CD14-positive monocyte (primary cell): ENCODE results near the gene TUBB6. TPM values are rescaled to one million over a fixed set of nuclear protein-coding genes. Genes with fewer than 3 reads are reported as not detected.

Experiments used
- DNase-seq, 3 donors: peaks; one replicate each; pipeline ENCODE4 v3.0.0-alpha.2; 2011 to 2022
- H2AFZ ChIP-seq: 2 replicates; pipeline ENCODE4 v1.6.0; 2012; ENCODE audit warnings: mild to moderate bottlenecking, low read depth, low read length, inconsistent platforms; ENCODE audit not compliant: insufficient read depth, poor library complexity, severe bottlenecking
- H3K27ac ChIP-seq, 2 donors: 1 replicate in 1 of 2; 2 replicates in 1 of 2; pipeline ENCODE4 v1.5.1; 2012 to 2013; ENCODE audit warnings: low read length in 2 of 2, control low read depth in 1 of 2, inconsistent platforms in 1 of 2, low read depth in 1 of 2, mild to moderate bottlenecking in 1 of 2
- H3K27me3 ChIP-seq, 2 donors: one replicate each; pipeline versions ENCODE4 v1.6.0 to v1.6.1; 2011 to 2013; ENCODE audit warnings: low read length in 2 of 2; ENCODE audit not compliant: control insufficient read depth in 2 of 2, insufficient read depth in 2 of 2
- H3K36me3 ChIP-seq, 2 donors: replicated peaks in 1 of 2; 1 replicate in 1 of 2; 2 replicates in 1 of 2; pipeline versions ENCODE4 v1.5.1 to v1.6.1; 2012 to 2013; ENCODE audit warnings: low read length in 2 of 2, control low read depth in 1 of 2, inconsistent platforms in 1 of 2, mild to moderate bottlenecking in 1 of 2; ENCODE audit not compliant: insufficient read depth in 2 of 2, control insufficient read depth in 1 of 2
- H3K4me1 ChIP-seq, 2 donors: 1 replicate in 1 of 2; 2 replicates in 1 of 2; pipeline versions ENCODE4 v1.5.1 to v1.6.1; 2012 to 2013; ENCODE audit warnings: low read length in 2 of 2, control low read depth in 1 of 2, inconsistent platforms in 1 of 2, mild to moderate bottlenecking in 1 of 2, moderate library complexity in 1 of 2; ENCODE audit not compliant: insufficient read depth in 2 of 2, control insufficient read depth in 1 of 2
- H3K4me2 ChIP-seq: replicated peaks from 2 replicates; pipeline ENCODE3; 2012; ENCODE audit warnings: low read length, moderate library complexity, mild to moderate bottlenecking; ENCODE audit not compliant: poor library complexity, severe bottlenecking; ENCODE audit errors: extremely low read depth
- H3K4me3 ChIP-seq, 3 experiments: fragments of 200-600 bp in 1 of 3; sonication (generic) in 1 of 3; replicated peaks in 1 of 3; 1 replicate in 2 of 3; 2 replicates in 1 of 3; pipeline ENCODE4 v1.5.1; 2011 to 2013; ENCODE audit warnings: low read length in 3 of 3, mild to moderate bottlenecking in 3 of 3, control low read depth in 2 of 3, low read depth in 2 of 3, inconsistent platforms in 1 of 3, moderate library complexity in 1 of 3
- H3K79me2 ChIP-seq: 2 replicates; pipeline ENCODE4 v1.6.0; 2012; ENCODE audit warnings: mild to moderate bottlenecking, control low read depth, inconsistent platforms, low read length, moderate library complexity; ENCODE audit not compliant: insufficient read depth
- H3K9ac ChIP-seq: 2 replicates; pipeline ENCODE4 v1.6.0; 2017; ENCODE audit warnings: low read length, mild to moderate bottlenecking; ENCODE audit not compliant: insufficient read depth, poor library complexity, severe bottlenecking
- H3K9me3 ChIP-seq, 2 donors: replicated peaks in 1 of 2; 1 replicate in 1 of 2; 2 replicates in 1 of 2; pipeline versions ENCODE4 v1.5.1 to v1.6.1; 2012 to 2013; ENCODE audit warnings: low read length in 2 of 2, control low read depth in 1 of 2; ENCODE audit not compliant: control insufficient read depth in 1 of 2, insufficient read depth in 1 of 2
- H4K20me1 ChIP-seq: 2 replicates; pipeline ENCODE4 v1.6.0; 2012; ENCODE audit warnings: mild to moderate bottlenecking, low read length, control low read depth, moderate library complexity; ENCODE audit not compliant: insufficient read depth
- H3K27ac Mint-ChIP-seq, 7 donors: one replicate each; pipeline ENCODE4 v1.8.0; 2020; ENCODE audit warnings: mild to moderate bottlenecking in 7 of 7, mixed read lengths in 7 of 7, moderate library complexity in 6 of 7, inconsistent platforms in 2 of 7
- H3K27me3 Mint-ChIP-seq, 3 donors: one replicate each; pipeline ENCODE4 v1.8.0; 2021 to 2022; ENCODE audit warnings: low read depth in 3 of 3, mild to moderate bottlenecking in 3 of 3, mixed read lengths in 3 of 3, moderate library complexity in 3 of 3, inconsistent platforms in 1 of 3
- H3K36me3 Mint-ChIP-seq, 2 donors: one replicate each; pipeline ENCODE4 v1.8.0; 2020; ENCODE audit warnings: mixed read lengths in 2 of 2, inconsistent platforms in 1 of 2, mild to moderate bottlenecking in 1 of 2
- H3K4me1 Mint-ChIP-seq: one replicate; pipeline ENCODE4 v1.8.0; 2020; ENCODE audit warnings: mild to moderate bottlenecking, mixed read lengths
- H3K4me3 Mint-ChIP-seq, 2 donors: one replicate each; pipeline ENCODE4 v1.8.0; 2020; ENCODE audit warnings: mild to moderate bottlenecking in 2 of 2, mixed read lengths in 2 of 2, moderate library complexity in 1 of 2
- H3K9me3 Mint-ChIP-seq, 7 donors: one replicate each; pipeline ENCODE4 v1.8.0; 2020 to 2022; ENCODE audit warnings: mixed read lengths in 7 of 7, mild to moderate bottlenecking in 6 of 7, moderate library complexity in 6 of 7, inconsistent platforms in 2 of 7
- CTCF ChIP-seq: fragments of 200-600 bp; IDR thresholded peaks from one replicate; pipeline ENCODE4 v1.8.0; 2022; ENCODE audit warnings: antibody characterized with exemption, mild to moderate bottlenecking
- WGBS: methylation state at CpG from one replicate; pipeline ENCODE4 v1.1.5; 2013; ENCODE audit warnings: missing lambda C conversion rate; ENCODE audit not compliant: insufficient coverage; 5-methylcytosine and 5-hydroxymethylcytosine counted together
- intact Hi-C, 2 donors: fragments of 100-400 bp; cut with micrococcal nuclease; formaldehyde crosslinking; loops; one replicate each; pipeline versions ENCODE4 v1.15.0 to v1.15.1; 2023
- polyA plus RNA-seq, 3 donors: library from polyadenylated mRNA; depleted of rRNA in 1 of 3; unstranded in 2 of 3; stranded (reverse) in 1 of 3; fragments of 300-500 nt in 2 of 3; fragments of >200 nt in 1 of 3; fragmentation: Illumina TruSeq in 2 of 3; gene quantifications; 1 replicate in 2 of 3; 2 replicates in 1 of 3; pipeline ENCODE4 v1.2.3, GENCODE V29; 2012 to 2021

TUBB6 gene
- polyA plus RNA-seq, 3 donors: 15.8 to 34.9 (median 27.6) TPM

- Mint-ChIP-seq H3K4me3 (no peak overlapping the region), H3K36me3 (peaks cover 14 to 37% of the 10 kb centered on the region in 2 donors), H3K27me3 (peaks cover 0 to 3% (median 2%) of the 10 kb centered on the region in 3 donors), H3K4me1 (peaks cover 15% of the 10 kb centered on the region), H3K27ac (no peak overlapping the region), H3K9me3 (peaks cover 0 to 16% (median 10%) of the 10 kb centered on the region in 7 donors)
- intact Hi-C loops: no loop called here
- TF ChIP-seq CTCF: no peak
- Histone ChIP-seq H3K4me3 (no peak overlapping the region), H2AFZ (no peak overlapping the region), H3K4me2 (no peak overlapping the region), H3K36me3 (peaks cover 3 to 42% of the 10 kb centered on the region in 2 donors), H3K27me3 (no peaks in the 10 kb centered on the region), H3K4me1 (peaks cover 15 to 16% of the 10 kb centered on the region in 2 donors), H3K9ac (no peak overlapping the region), H4K20me1 (no peaks in the 10 kb centered on the region), H3K9me3 (peaks cover 8 to 9% of the 10 kb centered on the region in 2 donors), H3K79me2 (peaks cover 2% of the 10 kb centered on the region), H3K27ac (peak overlapping the region in 1 of 2 donors; percentile 5)
- no peak for DNase-seq
- no CpG with 5 or more reads among the region's 1 CpG for WGBS
Observed at GRCh38 chr18:12314591-12315305, 6.7 kb downstream of the TUBB6 start.

- Histone ChIP-seq H3K9ac (no peak overlapping the region), H3K27ac (no peak overlapping the region), H3K79me2 (no peaks in the 10 kb centered on the region), H2AFZ (no peak overlapping the region), H3K9me3 (peaks cover 8 to 9% of the 10 kb centered on the region in 2 donors), H3K4me2 (no peak overlapping the region), H3K36me3 (peaks cover 3 to 44% of the 10 kb centered on the region in 2 donors), H4K20me1 (no peaks in the 10 kb centered on the region), H3K4me1 (peaks cover 14% of the 10 kb centered on the region in 2 donors), H3K27me3 (no peaks in the 10 kb centered on the region), H3K4me3 (no peak overlapping the region)
- TF ChIP-seq CTCF: no peak
- H3K9me3 Mint-ChIP-seq: peaks cover 0 to 16% (median 10%) of the 10 kb centered on the region in 7 donors
- H3K27me3 Mint-ChIP-seq: no peaks in the 10 kb centered on the region
- intact Hi-C loops: no loop called here
- H3K4me3 Mint-ChIP-seq: no peak overlapping the region
- H3K27ac Mint-ChIP-seq: peak overlapping the region in 1 of 7 donors; percentile 38
- 73% methylated on average over 3 of the region's 10 CpGs for WGBS
- DNase-seq: no peak
- H3K36me3 Mint-ChIP-seq: peaks cover 14 to 36% of the 10 kb centered on the region in 2 donors
- peaks cover 13% of the 10 kb centered on the region for H3K4me1 Mint-ChIP-seq
Observed at GRCh38 chr18:12315490-12315889, 7.4 kb downstream of the TUBB6 start.
